ENCODE results near the gene NDUFAB1. TPM values are rescaled to one million over a fixed set of nuclear protein-coding genes. Genes with fewer than 3 reads are reported as not detected.
"Not testable (repeated sequence)": the region's sequence is repeated elsewhere in the genome, so short reads cannot be mapped to it uniquely, and the experiment has no call there.

NDUFAB1 gene
- total RNA-seq, 2 donors from 2014 or later = 82.3 to 129 TPM

DNA sequence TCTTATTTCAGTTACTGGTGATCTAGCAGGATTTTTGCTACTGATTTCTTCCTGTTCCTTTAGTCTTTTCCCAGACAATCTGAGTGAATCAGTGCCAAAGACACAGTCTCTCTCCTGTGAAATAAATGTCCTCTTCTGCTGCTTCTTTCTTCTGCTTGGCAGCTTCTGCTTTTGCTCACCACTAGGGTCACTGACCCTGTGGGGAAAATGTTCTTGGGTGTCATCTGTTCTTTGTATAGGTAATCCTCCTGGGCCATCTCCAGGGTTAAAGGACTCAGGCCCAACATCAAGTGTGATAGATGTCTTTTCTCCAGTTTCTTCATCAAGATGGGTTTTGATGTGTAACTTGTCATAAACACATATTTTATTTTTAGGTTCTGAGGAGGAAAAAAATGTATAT is 39.8 kb upstream of the NDUFAB1 start:
- intact Hi-C loops (cut with DNase I) = no loop called here
- H3K27me3 ChIP-seq (replicated peaks; ENCODE audit: insufficient read depth) = no peaks in the 10 kb centered on the region
- H3K9me3 ChIP-seq = no peaks in the 10 kb centered on the region
- H3K4me1 ChIP-seq (replicated peaks) = peaks cover 5% of the 10 kb centered on the region
- no peak for DNase-seq (ENCODE audit: low spot score)
- no peak overlapping the region for H3K27ac ChIP-seq
- H3K4me3 ChIP-seq = no peak overlapping the region
- no peaks in the 10 kb centered on the region for H3K36me3 ChIP-seq
- TF ChIP-seq, protein P1, sequence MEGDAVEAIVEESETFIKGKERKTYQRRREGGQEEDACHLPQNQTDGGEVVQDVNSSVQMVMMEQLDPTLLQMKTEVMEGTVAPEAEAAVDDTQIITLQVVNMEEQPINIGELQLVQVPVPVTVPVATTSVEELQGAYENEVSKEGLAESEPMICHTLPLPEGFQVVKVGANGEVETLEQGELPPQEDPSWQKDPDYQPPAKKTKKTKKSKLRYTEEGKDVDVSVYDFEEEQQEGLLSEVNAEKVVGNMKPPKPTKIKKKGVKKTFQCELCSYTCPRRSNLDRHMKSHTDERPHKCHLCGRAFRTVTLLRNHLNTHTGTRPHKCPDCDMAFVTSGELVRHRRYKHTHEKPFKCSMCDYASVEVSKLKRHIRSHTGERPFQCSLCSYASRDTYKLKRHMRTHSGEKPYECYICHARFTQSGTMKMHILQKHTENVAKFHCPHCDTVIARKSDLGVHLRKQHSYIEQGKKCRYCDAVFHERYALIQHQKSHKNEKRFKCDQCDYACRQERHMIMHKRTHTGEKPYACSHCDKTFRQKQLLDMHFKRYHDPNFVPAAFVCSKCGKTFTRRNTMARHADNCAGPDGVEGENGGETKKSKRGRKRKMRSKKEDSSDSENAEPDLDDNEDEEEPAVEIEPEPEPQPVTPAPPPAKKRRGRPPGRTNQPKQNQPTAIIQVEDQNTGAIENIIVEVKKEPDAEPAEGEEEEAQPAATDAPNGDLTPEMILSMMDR (IDR thresholded peaks at IDR 0.05) = no peak
- TF ChIP-seq POLR2AphosphoS5 (IDR thresholded peaks at IDR 0.05) = no peak
- no peak for TF ChIP-seq POLR2A (IDR thresholded peaks at IDR 0.05)

DNA sequence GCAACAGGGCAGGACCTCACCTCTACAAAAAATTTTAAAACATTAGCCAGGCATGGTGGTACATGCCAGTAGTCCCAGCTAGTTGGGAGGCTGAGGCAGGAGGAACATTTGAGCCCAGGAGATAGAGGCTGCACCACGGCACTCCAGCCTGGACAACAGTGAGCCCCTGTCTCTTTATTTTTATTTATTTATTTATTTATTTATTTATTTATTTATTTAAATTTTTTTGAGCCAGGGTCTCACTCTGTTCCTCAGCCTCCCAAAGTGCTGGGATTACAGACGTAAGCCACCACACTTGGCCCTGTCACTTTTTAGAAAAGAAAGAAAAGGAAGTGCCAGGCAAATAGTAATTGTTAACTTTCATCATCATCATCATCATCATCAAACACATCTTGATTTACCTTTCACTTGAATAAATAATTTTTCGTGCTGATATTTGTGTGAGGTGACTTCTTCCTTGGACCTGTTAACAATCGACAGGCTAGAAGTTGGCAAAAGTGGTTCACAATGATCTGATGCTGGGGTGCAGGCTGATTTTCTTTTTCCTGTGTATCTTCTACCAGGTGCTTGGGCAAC is 38.4 kb upstream of the NDUFAB1 start:
- Histone ChIP-seq H3K9me3 (no peaks in the 10 kb centered on the region), H3K36me3 (no peaks in the 10 kb centered on the region), H3K27ac (no peak overlapping the region), H3K4me3 (no peak overlapping the region), H3K4me1 (replicated peaks) (no peaks in the 10 kb centered on the region), H3K27me3 (replicated peaks; ENCODE audit: insufficient read depth) (no peaks in the 10 kb centered on the region)
- DNase-seq (ENCODE audit: low spot score) = no peak
- 94% methylated on average over 4 of the region's 4 CpGs for WGBS
- TF ChIP-seq POLR2AphosphoS5 (IDR thresholded peaks at IDR 0.05) (no peak), POLR2A (IDR thresholded peaks at IDR 0.05) (no peak)
- TF ChIP-seq, protein P1 (IDR thresholded peaks at IDR 0.05) = no peak
- intact Hi-C loops (cut with DNase I) = no loop called here

DNA sequence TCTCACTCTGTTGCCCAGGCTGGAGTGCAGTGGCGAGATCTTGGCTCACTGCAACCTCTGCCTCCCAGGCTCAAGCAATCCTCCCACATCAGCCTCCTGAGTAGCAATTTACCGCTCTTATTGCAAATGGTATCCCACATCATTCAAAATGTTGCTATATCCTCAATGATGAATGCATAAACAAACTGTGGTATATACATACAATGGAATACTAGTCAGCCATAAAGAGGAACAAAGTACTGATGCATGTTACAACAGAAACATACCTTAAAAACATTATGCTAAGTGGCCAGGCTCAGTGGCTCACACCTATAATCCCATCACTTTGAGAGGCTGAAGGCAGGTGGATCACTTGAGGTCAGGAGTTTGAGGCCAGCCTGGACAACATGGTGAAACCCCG is 35.8 kb upstream of the NDUFAB1 start:
- DNase-seq (ENCODE audit: low spot score); H3K27me3 ChIP-seq (replicated peaks; ENCODE audit: insufficient read depth); H3K9me3 ChIP-seq; H3K4me3 ChIP-seq; H3K27ac ChIP-seq; H3K4me1 ChIP-seq (replicated peaks); intact Hi-C loops (cut with DNase I); H3K36me3 ChIP-seq: not testable (repeated sequence)
- WGBS = 95% methylated on average over 3 of the region's 3 CpGs

DNA sequence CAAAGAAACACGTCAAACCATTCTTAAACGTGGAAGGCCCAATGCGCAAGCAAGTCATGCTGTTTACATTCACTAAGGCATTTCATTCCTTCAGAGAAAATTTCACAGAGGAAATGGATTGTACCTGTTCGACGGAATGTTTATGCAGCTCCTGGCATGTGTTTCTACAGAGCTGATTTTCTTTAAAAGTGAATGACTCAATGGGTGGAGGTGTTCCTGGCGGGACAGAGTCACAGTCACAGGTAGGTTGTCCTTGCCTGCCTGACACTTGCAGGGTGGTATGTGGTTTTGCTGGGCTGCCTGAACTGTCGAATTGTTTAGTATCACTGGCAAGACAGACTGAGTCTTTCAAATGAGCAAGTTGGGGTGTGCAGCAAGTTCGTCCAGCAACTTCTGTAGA is 33.4 kb upstream of the NDUFAB1 start:
- intact Hi-C loops (cut with DNase I) = no loop called here
- no peak for DNase-seq (ENCODE audit: low spot score)
- WGBS = 90% methylated on average over 8 of the region's 8 CpGs
- TF ChIP-seq POLR2AphosphoS5 (IDR thresholded peaks at IDR 0.05) = no peak
- TF ChIP-seq POLR2A (IDR thresholded peaks at IDR 0.05) = no peak
- TF ChIP-seq, protein P1 (IDR thresholded peaks at IDR 0.05) = no peak
- Histone ChIP-seq H3K27ac (no peak overlapping the region), H3K36me3 (peaks cover 0 to 1% of the 10 kb centered on the region in 2 donors), H3K4me1 (replicated peaks) (no peaks in the 10 kb centered on the region), H3K4me3 (no peak overlapping the region), H3K27me3 (replicated peaks; ENCODE audit: insufficient read depth) (no peaks in the 10 kb centered on the region), H3K9me3 (no peaks in the 10 kb centered on the region)

DNA sequence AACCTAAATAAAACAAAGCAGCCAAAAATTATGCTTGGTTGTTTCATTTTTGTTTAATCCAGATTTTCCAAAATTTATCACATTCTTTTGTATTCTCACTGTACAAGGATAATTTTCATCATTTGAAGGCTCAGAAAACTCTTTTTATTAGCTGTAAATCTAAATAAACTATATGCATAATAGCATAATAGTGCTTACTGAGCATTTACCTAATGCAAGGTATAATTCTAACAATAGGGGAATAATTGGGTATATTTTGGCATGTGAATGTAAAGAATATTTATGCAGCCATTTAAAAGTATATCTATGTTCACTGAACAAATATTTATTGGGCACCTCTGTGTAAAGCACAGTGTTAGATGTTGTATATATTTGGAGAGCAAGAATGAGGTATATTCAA is 28.0 kb upstream of the NDUFAB1 start:
- Histone ChIP-seq H3K27me3 (replicated peaks; ENCODE audit: insufficient read depth) (no peaks in the 10 kb centered on the region), H3K27ac (no peak overlapping the region), H3K4me3 (no peak overlapping the region), H3K36me3 (peaks cover 0 to 14% of the 10 kb centered on the region in 2 donors), H3K4me1 (replicated peaks) (no peaks in the 10 kb centered on the region), H3K9me3 (no peaks in the 10 kb centered on the region)
- intact Hi-C loops (cut with DNase I) = no loop called here
- DNase-seq (ENCODE audit: low spot score) = no peak
- no peak for TF ChIP-seq POLR2A (IDR thresholded peaks at IDR 0.05)
- no peak for TF ChIP-seq POLR2AphosphoS5 (IDR thresholded peaks at IDR 0.05)
- TF ChIP-seq, protein P1 (IDR thresholded peaks at IDR 0.05) = no peak
